GM19099 (cell line): ENCODE measurements around the gene GPR162.

ENCODE experiments used
- POLR2A ChIP-seq: IDR thresholded peaks from 3 replicates; pipeline ENCODE4 v1.6.1; 2011; ENCODE audit warnings: low read depth; ENCODE audit not compliant: insufficient read length; ENCODE audit errors: extremely low read depth

GPR162 gene

DNA sequence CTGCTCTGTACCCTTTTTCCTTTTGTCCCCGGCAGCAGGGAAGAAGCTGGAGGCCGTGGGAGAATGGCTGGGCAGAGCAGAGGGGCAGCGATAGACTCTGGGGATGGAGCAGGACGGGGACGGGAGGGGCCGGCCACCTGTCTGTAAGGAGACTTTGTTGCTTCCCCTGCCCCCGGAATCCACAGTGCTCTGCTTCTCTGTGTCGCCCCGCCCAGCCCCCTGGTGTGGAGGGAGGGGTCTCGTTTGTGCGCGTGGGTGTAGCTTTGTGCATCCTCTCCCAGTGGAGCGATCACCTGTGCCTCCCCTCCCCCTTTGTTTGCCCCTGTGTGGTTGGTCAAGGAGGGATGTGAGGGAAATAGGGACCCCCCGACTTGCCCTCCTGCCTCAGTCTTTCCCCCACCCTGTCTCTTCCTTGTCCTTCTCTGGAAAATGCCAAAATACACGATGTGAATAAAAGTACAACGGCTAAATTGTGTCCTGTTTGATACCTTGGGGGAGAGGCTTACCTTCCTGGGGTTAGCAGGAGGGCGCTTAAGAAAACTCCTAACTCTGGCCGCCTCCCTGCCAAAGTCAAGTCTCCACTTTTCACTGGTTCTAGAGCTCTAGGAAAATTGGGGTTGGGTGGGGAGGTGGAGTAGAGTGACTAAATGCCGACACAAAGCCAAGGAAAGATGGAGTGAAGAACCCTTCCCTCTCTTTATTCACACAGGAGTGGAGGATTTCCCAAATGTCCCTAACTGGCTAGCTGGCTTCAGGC lies 44.7 kb downstream of the GPR162 start:
- no peak for TF ChIP-seq POLR2A

DNA sequence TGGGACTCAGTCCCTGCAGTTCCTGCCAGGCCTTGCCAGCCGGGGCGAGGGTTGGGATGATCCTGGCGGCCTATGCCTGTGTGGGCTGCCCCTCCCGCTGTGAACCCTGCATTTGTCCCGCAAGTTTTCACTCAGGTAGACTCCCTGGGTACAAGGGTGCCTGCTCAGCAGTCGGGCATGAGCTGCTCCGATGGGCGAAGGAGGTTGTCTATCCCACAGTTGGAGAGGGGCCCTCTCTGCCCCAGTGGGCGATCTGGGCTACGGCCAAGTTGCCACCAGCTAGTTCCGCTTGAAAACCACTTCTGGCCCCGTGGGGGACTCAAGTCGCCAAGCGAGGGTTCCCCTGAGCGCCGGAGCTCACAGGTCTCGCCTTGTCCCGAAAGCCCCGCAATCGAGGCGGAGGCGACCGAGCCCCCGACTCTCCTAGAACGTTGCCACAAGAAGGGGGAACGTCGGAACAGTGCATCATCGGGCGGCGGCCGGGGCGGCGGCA lies 45.3 kb downstream of the GPR162 start:
- TF ChIP-seq POLR2A: no peak

DNA sequence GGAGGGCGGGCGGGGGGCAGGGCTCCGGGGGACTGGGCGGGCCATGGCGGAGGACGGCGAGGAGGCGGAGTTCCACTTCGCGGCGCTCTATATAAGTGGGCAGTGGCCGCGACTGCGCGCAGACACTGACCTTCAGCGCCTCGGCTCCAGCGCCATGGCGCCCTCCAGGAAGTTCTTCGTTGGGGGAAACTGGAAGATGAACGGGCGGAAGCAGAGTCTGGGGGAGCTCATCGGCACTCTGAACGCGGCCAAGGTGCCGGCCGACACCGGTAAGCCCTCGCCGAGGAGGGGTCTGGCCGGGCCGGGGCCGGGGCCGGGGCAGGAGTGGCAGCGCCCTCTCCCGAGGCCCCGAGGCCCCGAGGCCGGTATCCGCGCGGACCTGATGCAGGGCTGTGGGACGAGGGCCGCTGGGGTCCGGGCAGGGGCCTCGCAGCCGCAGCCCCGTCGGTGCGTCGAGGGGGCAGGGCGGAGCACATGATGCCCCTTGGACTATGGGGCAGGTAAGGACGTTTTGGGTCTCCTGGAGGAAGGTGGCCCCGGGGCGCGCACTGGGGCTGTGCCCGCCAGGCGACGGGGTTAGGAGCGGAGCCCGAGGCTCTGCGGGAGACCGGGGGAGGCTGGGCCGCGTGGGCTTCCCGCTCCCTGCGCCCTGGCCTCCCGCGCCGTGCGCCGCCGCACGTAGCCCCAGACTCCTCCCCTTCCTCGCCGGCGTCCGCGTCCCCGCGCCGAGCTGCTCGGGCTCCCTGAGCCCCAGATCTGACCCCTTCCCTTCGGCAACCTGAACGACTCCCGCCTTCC lies 46.0 kb downstream of the GPR162 start, which contains the start of gene TPI1:
TSS of gene TPI1 (plus strand) at position 119 of the 798 bp plus-strand sequence. CDS start at position 155, 36 bp downstream.
- TF ChIP-seq POLR2A: peak; percentile 98

DNA sequence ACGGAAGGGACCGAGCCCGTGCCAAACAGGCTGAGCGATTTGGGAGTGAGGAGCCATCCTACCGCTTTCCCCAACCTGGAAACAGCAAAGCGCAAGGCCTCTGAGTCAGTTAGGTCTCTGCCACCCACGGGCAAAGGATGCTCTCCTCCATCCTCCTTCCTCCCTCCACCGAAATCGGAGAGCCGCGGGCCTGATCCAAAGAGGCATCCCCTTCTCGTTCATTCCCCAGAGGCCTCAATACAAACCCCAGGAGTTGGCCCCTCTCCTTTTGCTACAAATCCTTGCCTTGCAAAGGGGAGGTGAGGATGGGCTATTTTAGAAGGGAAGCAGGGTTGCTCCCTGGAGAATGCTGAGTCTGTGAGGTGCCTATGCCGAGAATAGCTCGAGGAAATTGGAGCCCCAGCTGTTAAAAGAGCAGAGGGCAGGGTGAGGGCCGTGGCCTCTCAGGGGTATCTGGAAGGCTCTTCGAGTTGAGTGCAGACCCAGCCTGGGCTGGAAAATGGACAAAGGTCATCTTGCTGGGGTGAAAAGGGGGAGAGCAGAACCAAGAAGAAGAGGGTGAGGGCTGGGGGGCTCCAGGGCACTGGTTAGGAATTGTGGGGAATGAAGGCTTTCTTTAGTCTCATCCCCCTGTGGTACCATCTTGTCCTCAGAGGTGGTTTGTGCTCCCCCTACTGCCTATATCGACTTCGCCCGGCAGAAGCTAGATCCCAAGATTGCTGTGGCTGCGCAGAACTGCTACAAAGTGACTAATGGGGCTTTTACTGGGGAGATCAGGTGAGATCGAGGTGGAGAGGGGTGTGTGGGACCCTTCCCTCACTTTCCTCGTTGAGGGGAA lies 46.8 kb downstream of the GPR162 start:
- no peak for TF ChIP-seq POLR2A

DNA sequence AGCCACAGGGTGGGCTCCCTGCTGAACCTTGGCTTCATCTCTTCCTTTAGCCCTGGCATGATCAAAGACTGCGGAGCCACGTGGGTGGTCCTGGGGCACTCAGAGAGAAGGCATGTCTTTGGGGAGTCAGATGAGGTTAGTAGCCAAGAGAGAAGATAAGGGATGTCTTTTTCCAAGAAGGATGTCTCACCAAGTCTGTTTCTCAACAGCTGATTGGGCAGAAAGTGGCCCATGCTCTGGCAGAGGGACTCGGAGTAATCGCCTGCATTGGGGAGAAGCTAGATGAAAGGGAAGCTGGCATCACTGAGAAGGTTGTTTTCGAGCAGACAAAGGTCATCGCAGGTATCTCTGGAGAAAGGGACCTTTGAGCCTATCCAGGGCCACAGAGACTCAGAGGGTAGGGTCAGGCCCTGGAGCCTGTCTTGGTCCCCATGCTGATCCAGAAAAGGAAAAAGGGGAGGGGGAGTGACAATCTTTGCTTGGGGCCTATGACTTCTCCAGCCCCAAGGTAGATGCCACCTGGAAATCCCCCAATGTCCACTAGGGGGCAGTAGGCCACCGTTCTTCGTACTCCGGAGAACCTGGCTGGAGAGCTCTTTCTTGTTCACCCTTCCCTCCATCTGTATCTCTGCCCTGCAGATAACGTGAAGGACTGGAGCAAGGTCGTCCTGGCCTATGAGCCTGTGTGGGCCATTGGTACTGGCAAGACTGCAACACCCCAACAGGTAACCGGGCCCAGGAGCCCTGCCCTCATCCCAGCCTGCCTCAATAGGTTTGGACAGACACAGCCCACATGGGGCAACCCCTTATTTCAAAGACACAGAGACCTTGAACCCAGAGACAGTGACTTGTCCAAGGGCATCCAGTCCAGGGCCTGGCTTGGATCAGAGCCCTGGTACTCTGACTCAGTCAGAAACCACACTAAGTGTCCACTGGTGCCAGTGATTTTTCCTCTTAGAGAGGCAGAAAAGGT lies 47.7 kb downstream of the GPR162 start:
- TF ChIP-seq POLR2A: no peak

DNA sequence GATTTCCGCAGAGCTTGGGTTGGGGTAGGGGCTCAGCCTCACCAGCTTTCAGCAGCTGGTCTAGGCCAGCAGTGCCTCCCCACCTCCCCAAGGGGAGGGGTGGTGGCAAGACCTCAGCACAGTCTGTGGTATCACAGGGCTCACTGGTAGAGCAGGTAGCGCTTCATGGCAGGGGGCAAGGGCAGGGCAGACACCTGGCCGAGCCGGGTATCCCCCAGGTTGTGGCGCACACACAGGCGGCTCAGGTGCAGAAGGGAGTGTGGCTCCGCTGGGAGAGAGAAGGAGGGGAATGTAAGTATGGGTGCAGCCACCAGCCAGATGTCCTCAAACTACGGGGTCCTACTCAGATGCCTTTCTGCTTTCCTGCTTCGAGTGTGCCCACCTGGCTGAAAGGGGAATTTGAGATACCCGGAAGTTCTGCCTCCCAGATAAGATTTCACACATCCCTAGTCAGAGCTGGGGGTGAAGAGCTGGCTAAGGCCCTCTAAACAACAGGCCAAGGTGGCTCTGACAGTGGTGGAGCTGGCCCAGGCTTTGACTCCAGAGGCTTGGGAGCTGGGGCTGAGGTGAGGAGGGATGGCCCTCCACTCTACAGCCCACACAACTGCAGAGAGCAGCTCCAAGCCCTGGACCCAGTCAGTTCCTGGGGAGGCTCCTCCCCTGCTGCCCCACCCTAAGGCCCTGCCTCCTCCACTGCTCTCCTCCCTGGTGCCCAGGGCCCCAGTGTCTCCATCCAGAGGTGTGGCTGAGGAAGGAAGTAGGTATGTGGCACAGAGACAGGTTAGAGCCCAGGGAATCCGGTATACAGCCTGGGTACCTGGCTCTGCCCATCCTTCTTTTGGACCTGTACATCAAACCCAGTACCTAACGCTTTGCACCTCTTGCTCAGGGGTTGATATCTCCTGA lies 49.7 kb downstream of the GPR162 start:
- TF ChIP-seq POLR2A: peak; percentile 39

DNA sequence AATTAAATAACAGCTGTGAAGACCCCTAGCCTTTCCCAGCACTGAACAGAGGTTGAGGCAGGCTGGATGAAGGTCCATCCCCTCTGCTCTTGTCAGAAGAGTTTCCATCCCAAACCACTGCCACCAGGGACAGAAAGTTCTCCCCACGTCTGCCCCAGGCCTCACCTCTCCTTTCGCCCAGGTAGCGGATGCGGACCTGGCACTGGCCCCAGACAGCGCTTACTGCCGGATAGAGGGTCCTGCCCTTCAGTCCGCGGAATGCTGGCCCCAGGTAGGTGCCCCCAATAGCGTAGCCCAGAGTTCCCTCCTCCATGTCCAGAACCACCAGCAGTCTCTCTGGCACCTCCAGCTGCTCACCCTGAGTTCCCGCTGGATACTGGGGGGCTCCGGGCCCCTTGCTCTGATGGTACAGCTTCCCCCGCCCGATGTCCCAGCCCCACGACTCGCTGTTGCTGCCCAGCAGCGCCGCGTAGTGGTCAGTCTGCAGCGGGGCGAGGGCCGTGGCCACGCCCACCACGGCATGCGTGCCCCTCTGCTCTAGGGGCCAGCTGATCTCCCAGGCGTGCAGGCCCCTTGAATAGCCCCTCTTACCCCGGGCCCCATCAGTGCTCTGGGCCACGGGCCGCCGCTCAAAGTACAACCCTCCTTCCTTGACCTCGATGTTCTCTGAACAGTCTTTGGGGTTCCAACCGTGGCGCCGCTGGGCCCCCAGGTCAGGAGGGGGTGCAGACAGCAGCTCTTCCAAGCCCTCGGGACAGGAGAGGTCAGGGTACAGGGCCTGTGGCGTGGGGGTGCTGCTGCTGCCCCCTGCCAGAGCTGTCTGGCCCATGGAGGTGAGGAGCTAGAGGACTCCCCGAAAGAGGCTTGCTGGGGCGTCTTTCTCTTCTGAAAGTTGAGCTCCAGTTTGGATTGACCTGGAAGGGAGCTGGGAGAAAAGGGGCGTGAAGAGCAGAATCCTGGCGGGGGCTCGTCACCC lies 50.7 kb downstream of the GPR162 start:
- TF ChIP-seq POLR2A: peak; percentile 55

DNA sequence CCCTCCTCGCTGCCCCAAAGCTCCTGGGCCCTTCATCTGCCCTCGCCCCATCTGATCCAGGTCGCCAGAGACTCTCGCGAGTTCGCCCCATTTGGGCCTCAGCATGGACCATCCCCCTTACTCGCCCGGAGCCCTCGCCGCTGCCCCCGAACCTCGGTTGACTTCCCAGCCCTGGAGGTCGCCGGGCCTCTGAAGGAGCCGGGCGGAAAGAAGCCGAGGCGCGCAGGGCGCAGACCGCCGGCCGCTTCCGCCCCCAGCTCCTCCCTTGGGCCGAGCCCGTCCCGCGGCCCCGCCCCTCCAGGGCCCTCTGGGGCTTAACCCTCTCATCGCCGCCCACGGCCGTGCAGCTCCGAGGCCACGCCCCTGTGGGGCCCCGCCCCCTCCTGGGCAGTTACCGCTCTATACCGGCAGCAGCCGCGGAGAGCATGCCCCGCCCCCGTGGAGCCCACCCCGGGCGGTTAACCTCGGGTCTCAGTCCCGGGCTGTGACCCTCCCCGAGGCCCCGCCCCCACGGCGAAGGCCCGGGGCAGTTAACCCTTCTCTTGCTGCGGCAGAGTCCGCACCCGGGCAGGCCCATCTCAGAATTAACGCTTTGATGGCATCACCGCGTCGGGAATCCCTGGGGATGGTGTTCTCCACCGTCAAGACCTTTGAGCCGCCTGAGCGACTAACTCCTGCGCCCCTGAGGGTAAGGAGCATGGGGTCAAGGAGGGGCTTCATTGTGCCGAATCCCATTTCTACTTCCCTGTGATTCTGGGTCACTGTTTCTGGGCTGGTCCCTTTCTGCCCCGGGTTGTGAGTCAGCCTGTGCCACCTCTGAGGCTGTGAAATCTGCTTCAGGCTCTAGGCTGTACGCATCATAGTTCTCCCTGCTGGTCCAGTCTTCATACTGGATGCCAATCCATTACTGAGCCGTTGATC lies 51.7 kb downstream of the GPR162 start, which contains the start of gene SPSB2:
TSS of gene SPSB2 (minus strand) at position 210 of the 921 bp plus-strand sequence. CDS start 402 bp downstream, outside the sequence.
- TF ChIP-seq POLR2A: no peak
